ENCODE measurements around the gene BCL3. TPM values are rescaled to one million over a fixed set of nuclear protein-coding genes. Genes with fewer than 3 reads are reported as not detected.

The BCL3 gene
- total and polyA plus RNA-seq, 10 of the 15 experiments (the other 5 are each of a cell fraction or from before 2014, with no cell fraction given) = 0.55 to 22.7 (median 3.6) TPM

- Histone ChIP-seq H3K4me3 (no peak overlapping the region), H3K9ac (ENCODE audit: control insufficient read depth, insufficient read depth, low read length) (no peak overlapping the region), H3K9me3 (replicated peaks; ENCODE audit: control insufficient read depth, insufficient read depth, low read length) (no peaks in the 10 kb centered on the region), H3K4me1 (ENCODE audit: control insufficient read depth, insufficient read depth, low read length) (peaks cover 55% of the 10 kb centered on the region), H3K36me3 (ENCODE audit: control insufficient read depth in 2 of 2, insufficient read depth in 2 of 2, low read length in 1 of 2) (no peaks in the 10 kb centered on the region), H2AFZ (ENCODE audit: control insufficient read depth, low read depth, low read length) (no peak overlapping the region; the same call in 1 of the 2 replicates), H3K27ac (ENCODE audit: control insufficient read depth, insufficient read depth) (no peak overlapping the region; the same call in 1 of the 2 replicates), H4K20me1 (ENCODE audit: control insufficient read depth, insufficient read depth) (no peaks in the 10 kb centered on the region), H3K27me3 (replicated peaks in 1 of 2; ENCODE audit: control insufficient read depth in 2 of 2, insufficient read depth in 2 of 2, low read length in 1 of 2) (no peaks in the 10 kb centered on the region), H3K79me2 (ENCODE audit: control insufficient read depth, insufficient read depth, low read length) (no peaks in the 10 kb centered on the region), H3K4me2 (ENCODE audit: control insufficient read depth, insufficient read depth) (peak overlapping the region; percentile 1; the same call in 1 of the 2 replicates)
- ATAC-seq = peak; percentile 78
- WGBS (ENCODE audit: insufficient coverage, insufficient replicate concordance, low lambda C conversion rate, missing lambda C conversion rate) = 47% methylated on average over 10 of the region's 10 CpGs
- CTCF ChIA-PET = interaction anchor here (0.7 to 16.8 kb wide), 29 partner anchors 10 to 230 kb away, joined by 3 to 513 read pairs (median 10); partner anchors contain the start of genes BCAM, BCL3 and NECTIN2
- POLR2A ChIA-PET = interaction anchor here (0.6 to 3.8 kb wide), 14 partner anchors 11 to 61 kb away, joined by 3 to 32 read pairs (median 4); no protein-coding TSS in a partner anchor
- FAIRE-seq = no peak
- SMC1A ChIA-PET (ENCODE audit: uncharacterized antibody, unreplicated experiment) = interaction anchor here (0.8 to 8.7 kb wide), 21 partner anchors 8 to 167 kb away, joined by 3 to 328 read pairs (median 4); partner anchors contain the start of genes BCL3 and NECTIN2
- intact Hi-C loops (cut with micrococcal nuclease; ENCODE audit: unreplicated experiment) (loop anchor here (2.0 kb wide), 1 partner anchor 69 kb away; no protein-coding TSS in a partner anchor), in situ Hi-C loops (cut with MboI) (loop anchor here (5.0 kb wide), 1 partner anchor 49 kb away; no protein-coding TSS in a partner anchor)
- no peak for DNase-seq (ENCODE audit: low read depth, low spot score)
- BruUV-seq (replicated peaks) = no TSS peak
- RAD21 ChIA-PET (ENCODE audit: unreplicated experiment) = interaction anchor here (0.6 to 7.8 kb wide), 31 partner anchors 10 to 558 kb away, joined by 3 to 302 read pairs (median 7); partner anchors contain the start of genes BCL3, NECTIN2, TOMM40 and ZNF226
- no peak for TF ChIP-seq PKNOX1 (IDR thresholded peaks at IDR 0.05)
- TF ChIP-seq DPF2 (IDR thresholded peaks at IDR 0.05) = no peak
- TF ChIP-seq POLR2AphosphoS2 (IDR thresholded peaks at IDR 0.05; ENCODE audit: low read depth, low read length) = no peak
- no peak for TF ChIP-seq RAD21 (IDR thresholded peaks at IDR 0.05; ENCODE audit: insufficient read depth, low read depth, low read length)
- TF ChIP-seq E2F8 (IDR thresholded peaks at IDR 0.05; ENCODE audit: low read depth, partially characterized antibody) = no peak
- TF ChIP-seq SPI1 (IDR thresholded peaks at IDR 0.05; ENCODE audit: borderline replicate concordance, insufficient read depth, low read depth, low read length) = peak; percentile 67
- TF ChIP-seq SMARCA5 (IDR thresholded peaks at IDR 0.05) = no peak
- no peak for TF ChIP-seq ZNF622 (IDR thresholded peaks at IDR 0.05)
- TF ChIP-seq ZBTB11 (CRISPR knock-in tag; IDR thresholded peaks at IDR 0.05) = no peak
- no peak for TF ChIP-seq FOXM1 (IDR thresholded peaks at IDR 0.05; ENCODE audit: low read depth, low read length)
- TF ChIP-seq PAX5 (IDR thresholded peaks at IDR 0.05; ENCODE audit: borderline replicate concordance, low read depth, low read length) = 0 out of 2 replicates have a peak, but pooled peaks have one; percentile 6
- no peak; a peak in 1 of 4 replicates for TF ChIP-seq IKZF2 (IDR thresholded peaks at IDR 0.05)
- peak; percentile 96 for TF ChIP-seq ZNF24 (IDR thresholded peaks at IDR 0.05)
- TF ChIP-seq ETV6 (conservative IDR thresholded peaks at IDR 0.05 in 1 of 2, IDR thresholded peaks at IDR 0.05 in 1 of 2; ENCODE audit: borderline replicate concordance in 1 of 2, low read depth in 1 of 2) = no peak
Measured at GRCh38 chr19:44723299-44723951, 25.1 kb upstream of the BCL3 start.
